Neuronal stem cell (in vitro differentiated cells): ENCODE measurements around the gene HNRNPC.

Experiments used
- DNase-seq: peaks from one replicate; pipeline ENCODE4 v3.0.0-alpha.2; 2013; ENCODE audit warnings: low spot score
- H2AFZ ChIP-seq: one replicate; pipeline ENCODE4 v1.6.1; 2013; ENCODE audit warnings: mild to moderate bottlenecking, low read length, inconsistent platforms
- H2AK5ac ChIP-seq: 2 replicates; pipeline ENCODE4 v1.6.1; 2013; ENCODE audit warnings: low read depth, mild to moderate bottlenecking, inconsistent platforms, low read length, moderate library complexity, mixed read lengths
- H2BK120ac ChIP-seq: 2 replicates; pipeline ENCODE4 v1.6.1; 2013; ENCODE audit warnings: low read depth, mild to moderate bottlenecking, inconsistent platforms, low read length, moderate library complexity, mixed read lengths
- H2BK12ac ChIP-seq: one replicate; pipeline ENCODE4 v1.6.1; 2013; ENCODE audit warnings: low read length, inconsistent platforms
- H2BK15ac ChIP-seq: 2 replicates; pipeline ENCODE4 v1.6.1; 2013; ENCODE audit warnings: mild to moderate bottlenecking, low read length, inconsistent platforms, mixed read lengths
- H2BK5ac ChIP-seq: one replicate; pipeline ENCODE4 v1.6.1; 2013; ENCODE audit warnings: inconsistent platforms, mild to moderate bottlenecking, low read length, moderate library complexity
- H3K14ac ChIP-seq: one replicate; pipeline ENCODE4 v1.6.1; 2013; ENCODE audit warnings: low read length, inconsistent platforms
- H3K18ac ChIP-seq: 2 replicates; pipeline ENCODE4 v1.6.1; 2013; ENCODE audit warnings: low read length, inconsistent platforms
- H3K23ac ChIP-seq: 2 replicates; pipeline ENCODE4 v1.6.1; 2013; ENCODE audit warnings: low read depth, mild to moderate bottlenecking, mixed read lengths, low read length, inconsistent platforms; ENCODE audit not compliant: poor library complexity
- H3K27ac ChIP-seq: replicated peaks from 3 replicates; pipeline ENCODE4 v1.5.1; 2013; ENCODE audit warnings: low read length, inconsistent platforms
- H3K27me3 ChIP-seq, 3 experiments: 2 replicates each; pipeline ENCODE4 v1.6.1; 2013; ENCODE audit warnings: low read length in 3 of 3, mild to moderate bottlenecking in 2 of 3, inconsistent platforms in 1 of 3, low read depth in 1 of 3, mixed read lengths in 1 of 3, moderate library complexity in 1 of 3; ENCODE audit not compliant: control insufficient read depth in 3 of 3, insufficient read depth in 3 of 3
- H3K36me3 ChIP-seq, 2 donors: replicated peaks in 1 of 2; 2 replicates each; pipeline ENCODE4 v1.6.1; 2013; ENCODE audit warnings: low read length in 2 of 2; ENCODE audit not compliant: control insufficient read depth in 2 of 2, insufficient read depth in 2 of 2
- H3K4ac ChIP-seq: 2 replicates; pipeline ENCODE4 v1.6.1; 2013; ENCODE audit warnings: inconsistent platforms, mild to moderate bottlenecking, low read length, moderate library complexity
- H3K4me1 ChIP-seq, 2 donors: 1 replicate in 1 of 2; 2 replicates in 1 of 2; pipeline ENCODE4 v1.6.1; 2013; ENCODE audit warnings: low read length in 2 of 2, low read depth in 1 of 2; ENCODE audit not compliant: control insufficient read depth in 2 of 2, insufficient read depth in 1 of 2
- H3K4me2 ChIP-seq: one replicate; pipeline ENCODE4 v1.6.1; 2013; ENCODE audit warnings: mild to moderate bottlenecking, low read length, inconsistent platforms; ENCODE audit not compliant: insufficient read depth, poor library complexity, severe bottlenecking
- H3K4me3 ChIP-seq, 2 donors: 2 replicates each; pipeline ENCODE4 v1.5.1; 2013; ENCODE audit warnings: low read length in 2 of 2, mild to moderate bottlenecking in 2 of 2, inconsistent platforms in 1 of 2, moderate library complexity in 1 of 2
- H3K79me1 ChIP-seq: one replicate; pipeline ENCODE4 v1.6.1; 2013; ENCODE audit warnings: low read depth, mild to moderate bottlenecking, inconsistent platforms, low read length, moderate library complexity
- H3K9ac ChIP-seq: one replicate; pipeline ENCODE4 v1.6.1; 2013; ENCODE audit warnings: mild to moderate bottlenecking, low read depth, low read length, inconsistent platforms; ENCODE audit not compliant: poor library complexity
- H3K9me3 ChIP-seq, 2 donors: replicated peaks in 1 of 2; 2 replicates each; pipeline versions ENCODE3 to v1.6.1; 2013; ENCODE audit warnings: low read length in 2 of 2, mild to moderate bottlenecking in 2 of 2, inconsistent platforms in 1 of 2, low read depth in 1 of 2, mixed read lengths in 1 of 2, moderate library complexity in 1 of 2; ENCODE audit not compliant: control insufficient read depth in 2 of 2, insufficient read depth in 1 of 2
- H4K8ac ChIP-seq: one replicate; pipeline ENCODE4 v1.6.1; 2013; ENCODE audit warnings: low read depth, mild to moderate bottlenecking, inconsistent platforms, low read length, moderate library complexity
- H4K91ac ChIP-seq: one replicate; pipeline ENCODE4 v1.6.1; 2013; ENCODE audit warnings: low read length, low read depth, mild to moderate bottlenecking, inconsistent platforms; ENCODE audit not compliant: poor library complexity
- WGBS, 2 donors: extraction: QIAGEN DNeasy Blood & Tissue Kit; methylation state at CpG; one replicate each; pipeline ENCODE4 v1.1.7; 2013; ENCODE audit warnings: missing lambda C conversion rate in 2 of 2, mixed read lengths in 1 of 2; ENCODE audit not compliant: insufficient read length in 2 of 2, insufficient replicate concordance in 1 of 2; ENCODE audit errors: extremely low coverage in 2 of 2; 5-methylcytosine and 5-hydroxymethylcytosine counted together

Gene HNRNPC

GRCh38 chr14:21204167-21205025 is 64.8 kb downstream of the HNRNPC start:
- Histone ChIP-seq H2BK120ac (no peak overlapping the region), H3K14ac (no peak overlapping the region), H3K27me3 (no peaks in the 10 kb centered on the region), H3K4me1 (peaks cover 0 to 4% of the 10 kb centered on the region in 2 donors), H4K8ac (no peak overlapping the region), H3K4me3 (no peak overlapping the region), H3K23ac (no peak overlapping the region), H2AFZ (no peak overlapping the region), H2BK12ac (no peak overlapping the region), H2BK15ac (no peak overlapping the region), H3K18ac (no peak overlapping the region), H3K27ac (no peak overlapping the region), H3K9ac (no peak overlapping the region), H4K91ac (no peak overlapping the region), H3K79me1 (no peaks in the 10 kb centered on the region), H2AK5ac (no peak overlapping the region), H3K9me3 (no peaks in the 10 kb centered on the region), H2BK5ac (no peak overlapping the region), H3K4me2 (no peak overlapping the region), H3K36me3 (peaks cover 13 to 76% of the 10 kb centered on the region in 2 donors), H3K4ac (no peak overlapping the region)
- no CpG with 5 or more reads among the region's 8 CpGs for WGBS, 2 donors
- no peak for DNase-seq

DNA sequence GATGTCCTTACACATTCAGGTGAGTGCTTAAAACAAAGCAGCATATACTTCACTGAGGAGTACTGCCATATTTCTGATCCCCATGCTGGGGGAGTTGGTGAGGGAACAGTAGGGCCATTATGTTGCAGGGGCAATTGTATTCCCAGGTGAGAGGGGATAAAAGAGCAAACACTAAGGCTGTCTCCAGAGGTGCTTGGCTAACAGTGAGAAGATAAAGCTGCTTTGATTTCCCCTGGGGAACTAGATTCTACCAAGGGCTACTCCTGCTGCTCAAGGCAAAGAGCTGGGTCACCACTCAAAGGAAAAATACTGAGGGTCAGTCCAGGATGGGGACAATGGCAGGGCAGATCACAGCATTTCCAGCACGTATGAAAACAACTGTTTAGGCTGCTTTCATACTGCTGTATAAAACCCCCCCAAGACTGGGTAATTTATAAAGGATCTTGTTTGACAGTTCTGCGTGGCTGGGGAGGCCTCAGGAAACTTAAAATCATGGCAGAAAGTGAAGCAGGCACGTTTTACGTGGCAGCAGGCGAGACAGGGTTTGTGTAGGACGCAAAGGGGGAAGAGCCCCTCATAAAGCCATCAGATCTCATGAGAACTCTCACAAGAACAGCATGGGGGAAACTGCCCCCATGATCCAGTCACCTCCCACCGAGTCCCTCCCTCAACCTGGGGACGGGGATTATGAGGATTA is 65.6 kb downstream of the HNRNPC start:
- Histone ChIP-seq H2BK120ac (no peak overlapping the region), H4K8ac (no peak overlapping the region), H3K23ac (no peak overlapping the region), H3K9me3 (no peaks in the 10 kb centered on the region), H2BK5ac (no peak overlapping the region), H3K14ac (no peak overlapping the region), H3K27me3 (no peaks in the 10 kb centered on the region), H3K27ac (no peak overlapping the region), H3K4me1 (peaks cover 0 to 4% of the 10 kb centered on the region in 2 donors), H2AK5ac (no peak overlapping the region), H3K4ac (no peak overlapping the region), H2BK15ac (no peak overlapping the region), H3K4me3 (no peak overlapping the region), H3K4me2 (no peak overlapping the region), H3K9ac (no peak overlapping the region), H4K91ac (no peak overlapping the region), H3K36me3 (peaks cover 11 to 68% of the 10 kb centered on the region in 2 donors), H3K18ac (no peak overlapping the region), H2AFZ (no peak overlapping the region), H2BK12ac (no peak overlapping the region), H3K79me1 (no peaks in the 10 kb centered on the region)
- no peak for DNase-seq
- WGBS, 2 donors: no CpG with 5 or more reads among the region's 8 CpGs

GRCh38 chr14:21202463-21203358 is 66.5 kb downstream of the HNRNPC start:
- peaks cover 7 to 59% of the 10 kb centered on the region in 2 donors for H3K36me3 ChIP-seq
- no peak overlapping the region for H2AFZ ChIP-seq
- no peak overlapping the region for H3K4me2 ChIP-seq
- no peak overlapping the region for H2AK5ac ChIP-seq
- no peak overlapping the region for H3K4ac ChIP-seq
- no peak overlapping the region for H2BK15ac ChIP-seq
- H3K9me3 ChIP-seq: no peaks in the 10 kb centered on the region
- no peaks in the 10 kb centered on the region for H3K79me1 ChIP-seq
- H3K23ac ChIP-seq: no peak overlapping the region
- H4K8ac ChIP-seq: no peak overlapping the region
- no peak overlapping the region for H3K14ac ChIP-seq
- no peak for DNase-seq
- H3K27ac ChIP-seq: no peak overlapping the region
- H2BK120ac ChIP-seq: no peak overlapping the region
- no peak overlapping the region for H3K4me3 ChIP-seq
- H3K9ac ChIP-seq: no peak overlapping the region
- no peak overlapping the region for H2BK12ac ChIP-seq
- no peak overlapping the region for H3K18ac ChIP-seq
- no peak overlapping the region for H4K91ac ChIP-seq
- no peaks in the 10 kb centered on the region for H3K27me3 ChIP-seq
- no CpG with 5 or more reads among the region's 4 CpGs for WGBS, 2 donors
- H2BK5ac ChIP-seq: no peak overlapping the region
- peaks cover 0 to 4% of the 10 kb centered on the region in 2 donors for H3K4me1 ChIP-seq
